DMS 273 treated with DMSO at 0.1 percent for 48 hours (cell line): ENCODE measurements around the gene ME3.
"Not testable (repeated sequence)": the region's sequence is repeated elsewhere in the genome, so short reads cannot be mapped to it uniquely, and the experiment has no call there.

Experiments
- DNase-seq: peaks from one replicate; lab custom pipeline; 2025; lab: John Stamatoyannopoulos, UW

ME3 gene

GRCh38 chr11:86558841-86559240 lies 113.6 kb downstream of the ME3 start:
- DNase-seq, result no peak

- DNase-seq, result no peak
These were observed 114.2 kb downstream of the ME3 start for GRCh38 chr11:86558207-86558606.

GRCh38 chr11:86555866-86556265 lies 116.5 kb downstream of the ME3 start:
- DNase-seq, result no peak

GRCh38 chr11:86555401-86555800 lies 117.0 kb downstream of the ME3 start:
- DNase-seq, result no peak

GRCh38 chr11:86553265-86553664 lies 119.2 kb downstream of the ME3 start:
- no peak for DNase-seq

GRCh38 chr11:86551288-86552092 lies 120.9 kb downstream of the ME3 start:
- DNase-seq, result no peak

GRCh38 chr11:86550757-86551156 lies 121.7 kb downstream of the ME3 start:
- no peak for DNase-seq

GRCh38 chr11:86548271-86548917 lies 124.0 kb downstream of the ME3 start:
- no peak for DNase-seq

- no peak for DNase-seq
These were observed 124.7 kb downstream of the ME3 start for GRCh38 chr11:86547727-86548126.

- DNase-seq, result not testable (repeated sequence)
These were observed 131.1 kb downstream of the ME3 start for GRCh38 chr11:86541299-86541698.

- DNase-seq, result no peak
These were observed 134.2 kb downstream of the ME3 start for GRCh38 chr11:86538223-86538548.

GRCh38 chr11:86537541-86538222 lies 134.7 kb downstream of the ME3 start:
- no peak for DNase-seq

GRCh38 chr11:86535773-86536172 lies 136.6 kb downstream of the ME3 start:
- DNase-seq, result no peak

GRCh38 chr11:86524620-86525352 lies 147.6 kb downstream of the ME3 start:
- DNase-seq, result no peak

- DNase-seq, result no peak
These were observed 148.4 kb downstream of the ME3 start for GRCh38 chr11:86523738-86524619.

- DNase-seq, result not testable (repeated sequence)
These were observed 149.9 kb downstream of the ME3 start for GRCh38 chr11:86522512-86522911.

GRCh38 chr11:86519064-86519911 lies 153.1 kb downstream of the ME3 start:
- DNase-seq, result no peak

- DNase-seq, result no peak
These were observed 154.2 kb downstream of the ME3 start for GRCh38 chr11:86518211-86518610.

- DNase-seq, result no peak
These were observed 154.9 kb downstream of the ME3 start for GRCh38 chr11:86517557-86517956.

- no peak for DNase-seq
These were observed 156.9 kb downstream of the ME3 start for GRCh38 chr11:86515297-86516094.
